ENCODE measurements around the gene SAFB2.

DNA sequence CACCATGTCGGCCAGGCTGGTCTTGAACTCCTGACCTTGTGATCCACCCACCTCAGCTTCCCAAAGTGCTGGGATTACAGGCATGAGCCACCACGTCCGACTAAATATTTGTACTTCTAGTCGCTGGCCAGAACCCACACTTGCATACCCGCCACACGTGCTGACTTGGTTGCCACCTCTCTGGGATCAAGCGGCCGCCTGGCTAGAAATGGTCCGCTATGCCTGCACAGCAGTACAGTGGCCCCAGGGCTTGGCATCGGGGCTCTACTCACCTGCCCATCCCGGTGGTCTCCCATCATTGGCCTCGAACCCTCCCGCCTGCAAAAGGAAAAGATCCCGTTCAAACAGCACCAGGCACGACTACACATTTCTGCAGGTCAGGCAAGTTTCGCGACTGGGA lies 31.1 kb downstream of the SAFB2 start:
- TF ChIP-seq JUND (IDR thresholded peaks at IDR 0.05) (no peak), EZH2phosphoT487 (IDR thresholded peaks at IDR 0.05; ENCODE audit: borderline replicate concordance) (no peak), ZNF274 (IDR thresholded peaks at IDR 0.05; ENCODE audit: low read depth, low read length) (no peak), POLR2A (IDR thresholded peaks at IDR 0.05; ENCODE audit: borderline replicate concordance, extremely low read depth, insufficient read depth, insufficient read length) (no peak), RAD21 (IDR thresholded peaks at IDR 0.05; ENCODE audit: low read depth) (no peak), POLR2AphosphoS5 (IDR thresholded peaks at IDR 0.05; ENCODE audit: low read depth, low read length) (no peak)
- TF ChIP-seq, protein P1, sequence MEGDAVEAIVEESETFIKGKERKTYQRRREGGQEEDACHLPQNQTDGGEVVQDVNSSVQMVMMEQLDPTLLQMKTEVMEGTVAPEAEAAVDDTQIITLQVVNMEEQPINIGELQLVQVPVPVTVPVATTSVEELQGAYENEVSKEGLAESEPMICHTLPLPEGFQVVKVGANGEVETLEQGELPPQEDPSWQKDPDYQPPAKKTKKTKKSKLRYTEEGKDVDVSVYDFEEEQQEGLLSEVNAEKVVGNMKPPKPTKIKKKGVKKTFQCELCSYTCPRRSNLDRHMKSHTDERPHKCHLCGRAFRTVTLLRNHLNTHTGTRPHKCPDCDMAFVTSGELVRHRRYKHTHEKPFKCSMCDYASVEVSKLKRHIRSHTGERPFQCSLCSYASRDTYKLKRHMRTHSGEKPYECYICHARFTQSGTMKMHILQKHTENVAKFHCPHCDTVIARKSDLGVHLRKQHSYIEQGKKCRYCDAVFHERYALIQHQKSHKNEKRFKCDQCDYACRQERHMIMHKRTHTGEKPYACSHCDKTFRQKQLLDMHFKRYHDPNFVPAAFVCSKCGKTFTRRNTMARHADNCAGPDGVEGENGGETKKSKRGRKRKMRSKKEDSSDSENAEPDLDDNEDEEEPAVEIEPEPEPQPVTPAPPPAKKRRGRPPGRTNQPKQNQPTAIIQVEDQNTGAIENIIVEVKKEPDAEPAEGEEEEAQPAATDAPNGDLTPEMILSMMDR (IDR thresholded peaks at IDR 0.05 in 2 of 3, conservative IDR thresholded peaks at IDR 0.05 in 1 of 3; ENCODE audit: borderline replicate concordance in 1 of 3, insufficient read depth in 1 of 3, low read depth in 2 of 3, low read length in 2 of 3), result no peak
- TF ChIP-seq, protein P2, sequence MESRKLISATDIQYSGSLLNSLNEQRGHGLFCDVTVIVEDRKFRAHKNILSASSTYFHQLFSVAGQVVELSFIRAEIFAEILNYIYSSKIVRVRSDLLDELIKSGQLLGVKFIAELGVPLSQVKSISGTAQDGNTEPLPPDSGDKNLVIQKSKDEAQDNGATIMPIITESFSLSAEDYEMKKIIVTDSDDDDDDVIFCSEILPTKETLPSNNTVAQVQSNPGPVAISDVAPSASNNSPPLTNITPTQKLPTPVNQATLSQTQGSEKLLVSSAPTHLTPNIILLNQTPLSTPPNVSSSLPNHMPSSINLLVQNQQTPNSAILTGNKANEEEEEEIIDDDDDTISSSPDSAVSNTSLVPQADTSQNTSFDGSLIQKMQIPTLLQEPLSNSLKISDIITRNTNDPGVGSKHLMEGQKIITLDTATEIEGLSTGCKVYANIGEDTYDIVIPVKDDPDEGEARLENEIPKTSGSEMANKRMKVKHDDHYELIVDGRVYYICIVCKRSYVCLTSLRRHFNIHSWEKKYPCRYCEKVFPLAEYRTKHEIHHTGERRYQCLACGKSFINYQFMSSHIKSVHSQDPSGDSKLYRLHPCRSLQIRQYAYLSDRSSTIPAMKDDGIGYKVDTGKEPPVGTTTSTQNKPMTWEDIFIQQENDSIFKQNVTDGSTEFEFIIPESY (IDR thresholded peaks at IDR 0.05; ENCODE audit: extremely low read depth, insufficient replicate concordance, low read length), result no peak
- TF ChIP-seq, protein P3, sequence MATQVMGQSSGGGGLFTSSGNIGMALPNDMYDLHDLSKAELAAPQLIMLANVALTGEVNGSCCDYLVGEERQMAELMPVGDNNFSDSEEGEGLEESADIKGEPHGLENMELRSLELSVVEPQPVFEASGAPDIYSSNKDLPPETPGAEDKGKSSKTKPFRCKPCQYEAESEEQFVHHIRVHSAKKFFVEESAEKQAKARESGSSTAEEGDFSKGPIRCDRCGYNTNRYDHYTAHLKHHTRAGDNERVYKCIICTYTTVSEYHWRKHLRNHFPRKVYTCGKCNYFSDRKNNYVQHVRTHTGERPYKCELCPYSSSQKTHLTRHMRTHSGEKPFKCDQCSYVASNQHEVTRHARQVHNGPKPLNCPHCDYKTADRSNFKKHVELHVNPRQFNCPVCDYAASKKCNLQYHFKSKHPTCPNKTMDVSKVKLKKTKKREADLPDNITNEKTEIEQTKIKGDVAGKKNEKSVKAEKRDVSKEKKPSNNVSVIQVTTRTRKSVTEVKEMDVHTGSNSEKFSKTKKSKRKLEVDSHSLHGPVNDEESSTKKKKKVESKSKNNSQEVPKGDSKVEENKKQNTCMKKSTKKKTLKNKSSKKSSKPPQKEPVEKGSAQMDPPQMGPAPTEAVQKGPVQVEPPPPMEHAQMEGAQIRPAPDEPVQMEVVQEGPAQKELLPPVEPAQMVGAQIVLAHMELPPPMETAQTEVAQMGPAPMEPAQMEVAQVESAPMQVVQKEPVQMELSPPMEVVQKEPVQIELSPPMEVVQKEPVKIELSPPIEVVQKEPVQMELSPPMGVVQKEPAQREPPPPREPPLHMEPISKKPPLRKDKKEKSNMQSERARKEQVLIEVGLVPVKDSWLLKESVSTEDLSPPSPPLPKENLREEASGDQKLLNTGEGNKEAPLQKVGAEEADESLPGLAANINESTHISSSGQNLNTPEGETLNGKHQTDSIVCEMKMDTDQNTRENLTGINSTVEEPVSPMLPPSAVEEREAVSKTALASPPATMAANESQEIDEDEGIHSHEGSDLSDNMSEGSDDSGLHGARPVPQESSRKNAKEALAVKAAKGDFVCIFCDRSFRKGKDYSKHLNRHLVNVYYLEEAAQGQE (IDR thresholded peaks at IDR 0.05; ENCODE audit: low read depth), result no peak
